WTC11 (cell line): Measurements from ENCODE around the gene SYT1.

ENCODE experiments used
- ATF3 ChIP-seq: sonication (generic); formaldehyde crosslinking; conservative IDR thresholded peaks from 2 replicates; pipeline ENCODE4 v1.8.1; 2022; ENCODE audit warnings: mild to moderate bottlenecking, missing genetic modification reagents
- CBFB ChIP-seq: sonication (generic); formaldehyde crosslinking; IDR thresholded peaks from 2 replicates; pipeline ENCODE4 v1.8.1; 2022; ENCODE audit warnings: mild to moderate bottlenecking, low read depth, missing genetic modification reagents
- ETV6 ChIP-seq: sonication (generic); formaldehyde crosslinking; IDR thresholded peaks from 2 replicates; pipeline ENCODE4 v1.8.1; 2022; ENCODE audit warnings: mild to moderate bottlenecking, missing genetic modification reagents
- JUN ChIP-seq: sonication (generic); formaldehyde crosslinking; IDR thresholded peaks from 2 replicates; pipeline ENCODE4 v1.8.0; 2023; ENCODE audit warnings: mild to moderate bottlenecking, missing genetic modification reagents
- KAT7 ChIP-seq: sonication (generic); formaldehyde crosslinking; IDR thresholded peaks from 2 replicates; pipeline ENCODE4 v1.8.1; 2023; ENCODE audit warnings: missing genetic modification reagents, mild to moderate bottlenecking, borderline replicate concordance
- MXD4 ChIP-seq: fragments of 250-450 bp; sonication (Bioruptor Pico); IDR thresholded peaks from 2 replicates; pipeline ENCODE4 v1.8.0; 2021; ENCODE audit warnings: mild to moderate bottlenecking, moderate library complexity, borderline replicate concordance
- NFYB ChIP-seq: sonication (generic); formaldehyde crosslinking; conservative IDR thresholded peaks from 2 replicates; pipeline ENCODE4 v1.8.0; 2022; ENCODE audit warnings: low read depth, missing genetic modification reagents
- SMAD4 ChIP-seq: sonication (generic); formaldehyde crosslinking; IDR thresholded peaks from 2 replicates; pipeline ENCODE4 v1.8.0; 2022; ENCODE audit warnings: mild to moderate bottlenecking, missing genetic modification reagents
- SP1 ChIP-seq: sonication (generic); formaldehyde crosslinking; conservative IDR thresholded peaks from 2 replicates; pipeline ENCODE4 v1.8.1; 2022; ENCODE audit warnings: missing genetic modification reagents
- USF1 ChIP-seq: sonication (generic); formaldehyde crosslinking; IDR thresholded peaks from 2 replicates; pipeline ENCODE4 v1.8.0; 2022; ENCODE audit warnings: mild to moderate bottlenecking, missing genetic modification reagents
- ZNF138 ChIP-seq: sonication (generic); formaldehyde crosslinking; conservative IDR thresholded peaks from 2 replicates; pipeline ENCODE4 v1.8.1; 2022; ENCODE audit warnings: mild to moderate bottlenecking, moderate library complexity, missing genetic modification reagents
- ZNF232 ChIP-seq: sonication (generic); formaldehyde crosslinking; IDR thresholded peaks from 2 replicates; pipeline ENCODE4 v1.8.0; 2022; ENCODE audit warnings: mild to moderate bottlenecking, missing genetic modification reagents
- TF ChIP-seq, protein P1 (sequence below): fragments of 200-600 bp; IDR thresholded peaks from 2 replicates; pipeline ENCODE4 v1.8.0; 2022; ENCODE audit warnings: antibody characterized with exemption
- TF ChIP-seq, protein P2 (sequence below): sonication (generic); formaldehyde crosslinking; IDR thresholded peaks from 2 replicates; pipeline ENCODE4 v1.8.0; 2022; ENCODE audit warnings: mild to moderate bottlenecking, missing genetic modification reagents

GRCh38 chr12:79296871-79297270 is 432.3 kb downstream of the SYT1 start:
- TF ChIP-seq USF1 (CRISPR knock-in tag) (no peak), SP1 (CRISPR knock-in tag) (no peak), ATF3 (no peak), CBFB (CRISPR knock-in tag) (no peak), MXD4 (CRISPR knock-in tag) (no peak), ZNF138 (CRISPR knock-in tag) (no peak), JUN (CRISPR knock-in tag) (no peak), KAT7 (CRISPR knock-in tag) (no peak), ZNF232 (no peak), NFYB (CRISPR knock-in tag) (no peak), SMAD4 (no peak), ETV6 (no peak)
- TF ChIP-seq, protein P1, sequence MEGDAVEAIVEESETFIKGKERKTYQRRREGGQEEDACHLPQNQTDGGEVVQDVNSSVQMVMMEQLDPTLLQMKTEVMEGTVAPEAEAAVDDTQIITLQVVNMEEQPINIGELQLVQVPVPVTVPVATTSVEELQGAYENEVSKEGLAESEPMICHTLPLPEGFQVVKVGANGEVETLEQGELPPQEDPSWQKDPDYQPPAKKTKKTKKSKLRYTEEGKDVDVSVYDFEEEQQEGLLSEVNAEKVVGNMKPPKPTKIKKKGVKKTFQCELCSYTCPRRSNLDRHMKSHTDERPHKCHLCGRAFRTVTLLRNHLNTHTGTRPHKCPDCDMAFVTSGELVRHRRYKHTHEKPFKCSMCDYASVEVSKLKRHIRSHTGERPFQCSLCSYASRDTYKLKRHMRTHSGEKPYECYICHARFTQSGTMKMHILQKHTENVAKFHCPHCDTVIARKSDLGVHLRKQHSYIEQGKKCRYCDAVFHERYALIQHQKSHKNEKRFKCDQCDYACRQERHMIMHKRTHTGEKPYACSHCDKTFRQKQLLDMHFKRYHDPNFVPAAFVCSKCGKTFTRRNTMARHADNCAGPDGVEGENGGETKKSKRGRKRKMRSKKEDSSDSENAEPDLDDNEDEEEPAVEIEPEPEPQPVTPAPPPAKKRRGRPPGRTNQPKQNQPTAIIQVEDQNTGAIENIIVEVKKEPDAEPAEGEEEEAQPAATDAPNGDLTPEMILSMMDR: no peak
- TF ChIP-seq, protein P2, sequence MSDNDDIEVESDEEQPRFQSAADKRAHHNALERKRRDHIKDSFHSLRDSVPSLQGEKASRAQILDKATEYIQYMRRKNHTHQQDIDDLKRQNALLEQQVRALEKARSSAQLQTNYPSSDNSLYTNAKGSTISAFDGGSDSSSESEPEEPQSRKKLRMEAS (CRISPR knock-in tag): no peak
